ENCODE measurements around the gene SCAMP1. TPM values are rescaled to one million over a fixed set of nuclear protein-coding genes. Genes with fewer than 3 reads are reported as not detected.

Gene SCAMP1
- total and polyA plus RNA-seq, 2 of the 13 experiments (the other 11 are each of a cell fraction or from before 2014, with no cell fraction given): 18.2 to 33.7 TPM

GRCh38 chr5:78326930-78327329 lies 33.5 kb upstream of the SCAMP1 start (continued):
- TF ChIP-seq ZNF740 (CRISPR knock-in tag; IDR thresholded peaks at IDR 0.05) (no peak), ZNF501 (CRISPR knock-in tag; IDR thresholded peaks at IDR 0.05) (no peak), FOXO4 (CRISPR knock-in tag; conservative IDR thresholded peaks at IDR 0.05) (no peak), MED13 (CRISPR knock-in tag; IDR thresholded peaks at IDR 0.05) (no peak)

GRCh38 chr5:78327761-78328510 lies 32.5 kb upstream of the SCAMP1 start:
- no peak overlapping the region for H3K4me2 ChIP-seq (ENCODE audit: low read depth, low read length)
- 66% methylated on average over 6 of the region's 6 CpGs for whole genome bisulfite sequencing (ENCODE audit: low lambda C conversion rate)
- no peaks in the 10 kb centered on the region for H3K36me3 ChIP-seq (replicated peaks in 1 of 2; ENCODE audit: control insufficient read depth in 1 of 2, insufficient read depth in 2 of 2, low read length in 2 of 2)
- H3K79me2 ChIP-seq (ENCODE audit: insufficient read depth, low read length): no peaks in the 10 kb centered on the region
- intact Hi-C loops (cut with micrococcal nuclease; ENCODE audit: unreplicated experiment): no loop called here
- in situ Hi-C loops (cut with HindIII; ENCODE audit: extremely low pct_ligation_motif_present, low pct_unique_long_range_greater_than_20kb): no loop called here
- CTCF ChIA-PET (ENCODE audit: low intra/inter-chr PET ratio, low total read pairs): no interaction called here
- H2AFZ ChIP-seq (ENCODE audit: low read length): no peak overlapping the region
- H3K9ac ChIP-seq (ENCODE audit: insufficient read depth, low read depth, low read length): no peak overlapping the region
- TF ChIP-seq NFE2L2 (IDR thresholded peaks at IDR 0.05; ENCODE audit: low read length) (0 out of 2 replicates have a peak, but pooled peaks have one; percentile 23), ZNF138 (CRISPR knock-in tag; IDR thresholded peaks at IDR 0.05; ENCODE audit: low read depth) (no peak), ZSCAN5A (CRISPR knock-in tag; IDR thresholded peaks at IDR 0.05; ENCODE audit: borderline replicate concordance) (no peak), MAFK (conservative IDR thresholded peaks at IDR 0.05 in 1 of 2, IDR thresholded peaks at IDR 0.05 in 1 of 2; ENCODE audit: low read length in 2 of 2) (peak in 1 of 2 experiments; percentile 46; a peak in 3 of 4 replicates), MAFF (IDR thresholded peaks at IDR 0.05; ENCODE audit: low read depth, low read length) (0 out of 2 replicates have a peak, but pooled peaks have one; percentile 43)
- ATAC-seq (no peak), FAIRE-seq (no peak), DNase-seq (ENCODE audit: low spot score) (no peak)
- H3K9me3 ChIP-seq (ENCODE audit: low read length): no peaks in the 10 kb centered on the region
- H3K27ac ChIP-seq (ENCODE audit: extremely low read length, insufficient read depth, low read length): no peak overlapping the region
- POLR2A ChIA-PET: no interaction called here
- H3K4me3 ChIP-seq (replicated peaks in 1 of 3; ENCODE audit: insufficient read depth in 1 of 3, low read depth in 2 of 3, low read length in 3 of 3): no peak overlapping the region
- H4K20me1 ChIP-seq (ENCODE audit: insufficient read depth, low read length): no peaks in the 10 kb centered on the region
- no TSS peak for BruUV-seq (replicated peaks)
- H3K4me1 ChIP-seq (ENCODE audit: insufficient read depth, low read length): peaks cover 14% of the 10 kb centered on the region
- H3K27me3 ChIP-seq (ENCODE audit: control insufficient read depth in 1 of 2, insufficient read depth in 2 of 2, low read length in 2 of 2): no peaks in the 10 kb centered on the region; a peak in 1 of 5 replicates

Data from HepG2 (cell line).